ENCODE measurements around the gene UBA1. TPM values are rescaled to one million over a fixed set of nuclear protein-coding genes. Genes with fewer than 3 reads are reported as not detected.

UBA1 gene
- total RNA-seq (100 to 1,000 TPM in 1 of 4 donors, 10 to 100 TPM in 3; 74.9 to 112 (median 80.7) TPM), polyA plus RNA-seq (100 to 1,000 TPM in 1 of 3 donors, 10 to 100 TPM in 2; 72.7 to 126 (median 84.2) TPM)

DNA sequence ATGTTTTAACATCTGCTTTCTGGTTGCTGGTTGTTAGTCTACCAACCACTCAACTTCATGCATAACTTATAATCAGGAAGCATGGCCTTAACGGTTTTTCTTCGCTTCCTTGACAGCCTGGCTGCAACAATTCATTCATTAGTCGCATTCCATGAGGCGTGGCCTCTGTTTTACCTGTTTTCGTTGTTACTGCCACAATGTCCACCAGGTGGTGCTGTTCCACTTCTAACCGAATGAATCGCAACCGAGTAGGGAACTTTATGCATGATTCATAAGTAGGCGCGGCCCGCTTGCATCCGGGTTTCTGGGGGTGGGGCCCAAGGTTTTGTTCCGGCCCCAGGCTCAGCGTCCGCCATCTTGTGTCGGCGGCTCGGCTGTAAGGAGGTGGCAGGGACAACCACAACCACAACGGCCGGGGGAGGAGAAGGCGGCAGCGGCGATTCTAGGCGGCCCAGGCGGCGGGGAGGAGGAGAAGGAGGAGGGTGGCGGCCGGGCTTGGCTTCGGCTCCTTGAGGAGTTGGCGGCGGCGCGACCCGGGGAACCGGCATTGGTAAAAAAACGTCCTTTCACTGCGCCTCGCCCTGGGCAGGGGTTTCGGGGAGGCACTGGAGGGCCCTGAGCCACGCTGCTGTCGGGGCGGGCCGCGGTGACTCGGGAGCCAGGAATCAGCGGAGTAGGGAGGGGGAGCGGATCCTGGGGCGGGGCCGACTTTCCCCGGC, at the start of gene UBA1:
UBA1 (plus strand) TSS at position 355 of the 719 bp plus-strand sequence. CDS start 4,974 bp downstream, outside the sequence.
- intact Hi-C loops (cut with DNase I), result loop anchor here (1.0 to 5.0 kb wide), 4 partner anchors 23 to 330 kb away; no protein-coding TSS in a partner anchor

DNA sequence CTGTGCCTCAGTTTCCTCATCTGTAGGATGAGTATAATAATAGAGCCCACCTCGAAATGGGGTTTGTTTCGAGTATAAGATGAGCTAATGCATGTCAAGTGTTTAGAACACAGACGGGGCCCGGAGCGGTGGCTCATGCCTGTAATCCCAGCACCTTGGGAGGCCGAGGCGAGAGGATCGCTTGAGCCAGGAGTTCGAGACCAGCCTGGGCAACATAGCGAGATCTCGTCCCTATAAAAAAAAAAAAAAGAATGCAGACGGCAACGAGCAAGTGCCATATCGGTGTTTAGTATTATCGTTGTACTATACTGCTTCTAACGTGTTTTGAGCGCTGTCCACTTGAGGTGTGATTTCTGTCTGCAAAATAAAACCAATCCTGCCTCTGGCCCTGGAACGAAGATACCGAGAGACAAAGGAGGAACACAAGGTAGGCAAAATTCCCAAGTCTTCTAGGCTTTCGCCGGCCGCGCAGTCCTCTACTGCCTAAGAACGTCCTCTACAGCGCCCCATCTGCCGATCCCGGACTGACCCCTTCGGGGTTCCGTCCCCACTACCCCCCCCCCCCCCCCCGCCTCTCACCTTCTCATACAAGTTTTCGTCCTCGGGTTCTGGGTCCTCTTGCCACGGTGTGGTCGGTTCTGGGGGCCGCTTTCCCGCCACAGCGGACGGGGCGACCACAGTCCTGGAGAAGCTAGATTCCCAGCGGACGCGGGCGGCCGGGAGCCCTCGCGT, 49.6 kb upstream of the UBA1 start:
- Histone ChIP-seq H3K27ac (peak overlapping the region; percentile 92 to 96 (median 94)), H3K4me3 (peak overlapping the region; percentile 62 to 69 (median 68)), H3K4me1 (peaks cover 0 to 30% (median 18%) of the 10 kb centered on the region in 4 donors), H3K27me3 (no peaks in the 10 kb centered on the region), H3K36me3 (peaks cover 0 to 10% (median 0%) of the 10 kb centered on the region in 4 donors), H3K9me3 (no peaks in the 10 kb centered on the region)
- peak; percentile 70 for DNase-seq
- WGBS, 2 donors, result 1 to 3% methylated on average over 43 of the region's 46 CpGs
- intact Hi-C loops (cut with DNase I), result loop anchor here (10.0 kb wide), 2 partner anchors 91 to 341 kb away; partner anchors contain the start of genes USP11 and ZNF41
- TF ChIP-seq EP300 (IDR thresholded peaks at IDR 0.05) (no peak), POLR2A (IDR thresholded peaks at IDR 0.05) (no peak), POLR2AphosphoS5 (IDR thresholded peaks at IDR 0.05) (no peak)
- TF ChIP-seq, protein P1, sequence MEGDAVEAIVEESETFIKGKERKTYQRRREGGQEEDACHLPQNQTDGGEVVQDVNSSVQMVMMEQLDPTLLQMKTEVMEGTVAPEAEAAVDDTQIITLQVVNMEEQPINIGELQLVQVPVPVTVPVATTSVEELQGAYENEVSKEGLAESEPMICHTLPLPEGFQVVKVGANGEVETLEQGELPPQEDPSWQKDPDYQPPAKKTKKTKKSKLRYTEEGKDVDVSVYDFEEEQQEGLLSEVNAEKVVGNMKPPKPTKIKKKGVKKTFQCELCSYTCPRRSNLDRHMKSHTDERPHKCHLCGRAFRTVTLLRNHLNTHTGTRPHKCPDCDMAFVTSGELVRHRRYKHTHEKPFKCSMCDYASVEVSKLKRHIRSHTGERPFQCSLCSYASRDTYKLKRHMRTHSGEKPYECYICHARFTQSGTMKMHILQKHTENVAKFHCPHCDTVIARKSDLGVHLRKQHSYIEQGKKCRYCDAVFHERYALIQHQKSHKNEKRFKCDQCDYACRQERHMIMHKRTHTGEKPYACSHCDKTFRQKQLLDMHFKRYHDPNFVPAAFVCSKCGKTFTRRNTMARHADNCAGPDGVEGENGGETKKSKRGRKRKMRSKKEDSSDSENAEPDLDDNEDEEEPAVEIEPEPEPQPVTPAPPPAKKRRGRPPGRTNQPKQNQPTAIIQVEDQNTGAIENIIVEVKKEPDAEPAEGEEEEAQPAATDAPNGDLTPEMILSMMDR (IDR thresholded peaks at IDR 0.05), result no peak

More for the DNA sequence above, at the start of gene UBA1:
- peak within 1 kb of the TSS; percentile 95 to 98 (median 96) for H3K27ac ChIP-seq
- no peaks in the 10 kb centered on the region for H3K27me3 ChIP-seq
- H3K36me3 ChIP-seq, result peaks cover 0 to 5% (median 2%) of the 10 kb centered on the region in 4 donors
- WGBS, 2 donors, result 1% methylated on average over 50 of the region's 50 CpGs
- DNase-seq, result peak; percentile 98
- peaks cover 0 to 56% (median 43%) of the 10 kb centered on the region in 4 donors for H3K4me1 ChIP-seq
- TF ChIP-seq, protein P1 (IDR thresholded peaks at IDR 0.05), result peak; percentile 48 to 90 (median 77)
- TF ChIP-seq POLR2AphosphoS5 (IDR thresholded peaks at IDR 0.05) (peak; percentile 77 to 84 (median 84)), POLR2A (IDR thresholded peaks at IDR 0.05) (peak; percentile 58 to 60), EP300 (IDR thresholded peaks at IDR 0.05) (no peak)
- no peaks in the 10 kb centered on the region for H3K9me3 ChIP-seq
- H3K4me3 ChIP-seq, result peak within 1 kb of the TSS; percentile 70 to 99 (median 82)

DNA sequence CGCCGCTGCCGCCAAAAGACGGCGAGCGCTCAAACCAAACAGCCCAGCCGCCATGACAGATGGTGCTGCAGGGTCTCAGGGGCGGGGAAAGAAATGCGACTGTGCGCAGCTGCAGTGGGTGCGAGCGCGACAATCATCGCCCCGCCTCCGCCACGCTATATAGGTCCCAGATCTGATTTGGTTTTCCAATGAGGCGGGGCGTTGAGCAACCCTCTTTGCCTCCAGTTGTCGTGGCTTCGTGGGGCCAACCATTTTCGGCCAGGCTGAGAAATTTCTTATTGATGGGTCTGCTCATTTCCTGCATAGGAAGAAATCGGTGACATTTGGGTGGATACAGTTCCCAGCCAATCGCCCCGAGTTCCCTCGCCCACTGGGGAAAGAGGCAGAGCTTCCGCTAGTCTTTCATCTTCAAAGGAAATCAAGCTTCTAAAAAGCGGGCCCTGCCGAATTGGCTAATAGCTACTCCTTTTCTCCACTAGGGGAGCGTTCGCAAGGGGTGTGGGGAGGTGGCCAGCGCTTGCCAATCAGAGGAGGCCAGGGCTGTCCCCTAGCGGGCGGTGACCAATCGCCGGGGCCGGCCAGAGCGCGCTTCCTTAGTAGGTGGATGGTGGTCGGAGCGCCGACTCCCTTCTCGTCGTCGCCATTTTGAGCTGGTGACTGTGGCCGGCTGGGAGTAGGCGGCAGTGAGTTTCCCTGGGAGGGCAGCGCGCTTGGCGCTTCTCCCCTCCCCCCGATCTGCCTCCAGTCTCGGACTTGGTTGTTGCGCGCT, 48.8 kb upstream of the UBA1 start, which contains the start of the genes NDUFB11 and RBM10:
NDUFB11 (minus strand) TSS at position 77 of the 769 bp plus-strand sequence; CDS start at position 54, 23 bp downstream.
RBM10 (plus strand) TSS at position 596 of the 769 bp plus-strand sequence. CDS start 2,261 bp downstream, outside the sequence.
- H3K36me3 ChIP-seq, result peaks cover 0 to 10% (median 0%) of the 10 kb centered on the region in 4 donors
- peak; percentile 85 to 90 (median 88) for TF ChIP-seq POLR2AphosphoS5 (IDR thresholded peaks at IDR 0.05)
- peak; percentile 62 to 67 for TF ChIP-seq POLR2A (IDR thresholded peaks at IDR 0.05)
- TF ChIP-seq, protein P1 (IDR thresholded peaks at IDR 0.05), result peak; percentile 70 to 93 (median 82)
- no peak for TF ChIP-seq EP300 (IDR thresholded peaks at IDR 0.05)

More for the DNA sequence above, 48.8 kb upstream of the UBA1 start, which contains the start of the genes NDUFB11 and RBM10:
- Histone ChIP-seq H3K27me3 (no peaks in the 10 kb centered on the region), H3K27ac (peak within 1 kb of the TSS; percentile 92 to 96 (median 94)), H3K4me1 (peaks cover 0 to 30% (median 18%) of the 10 kb centered on the region in 4 donors), H3K4me3 (peak within 1 kb of the TSS; percentile 62 to 69 (median 68)), H3K9me3 (no peaks in the 10 kb centered on the region)
- DNase-seq, result peak; percentile 98
- intact Hi-C loops (cut with DNase I), result loop anchor here (10.0 kb wide), 2 partner anchors 90 to 340 kb away; partner anchors contain the start of genes USP11 and ZNF41
- WGBS, 2 donors, result 0% methylated on average over 54 of the region's 54 CpGs
